Sigmoid colon (tissue), 4 donors: ENCODE results near the gene SDCCAG8.

Source experiments
- CTCF ChIP-seq, 4 experiments: fragments of 450-650 bp in 3 of 4; fragments of 200-600 bp in 1 of 4; IDR thresholded peaks; one replicate each; pipeline ENCODE4 v1.5.1; 2016 to 2019; ENCODE audit warnings: antibody characterized with exemption in 4 of 4, mild to moderate bottlenecking in 3 of 4, moderate library complexity in 2 of 4
- POLR2A ChIP-seq, 2 donors: fragments of 450-650 bp; IDR thresholded peaks; one replicate each; pipeline ENCODE4 v1.6.1; 2016; ENCODE audit warnings: antibody characterized with exemption in 2 of 2, mild to moderate bottlenecking in 2 of 2, moderate library complexity in 2 of 2
- POLR2AphosphoS5 ChIP-seq, 4 donors: sonication (generic); formaldehyde crosslinking; IDR thresholded peaks; one replicate each; pipeline ENCODE4 v1.6.1; 2017; ENCODE audit warnings: antibody characterized with exemption in 4 of 4

- TF ChIP-seq POLR2AphosphoS5 (IDR thresholded peaks at IDR 0.05) = no peak
- no peak for TF ChIP-seq CTCF (IDR thresholded peaks at IDR 0.05)
- no peak for TF ChIP-seq POLR2A (IDR thresholded peaks at IDR 0.05)
Observed at GRCh38 chr1:243393096-243393495, 137.3 kb downstream of the SDCCAG8 start.
